AG04450 (cell line): Measurements from ENCODE around the gene TAS2R40. TPM values are rescaled to one million over a fixed set of nuclear protein-coding genes. Genes with fewer than 3 reads are reported as not detected.

Experiments used
- CTCF ChIA-PET: fragments of 300-600, 350-600 bp; formaldehyde crosslinking; extraction: SDS; loops from one replicate; lab custom pipeline; 2022; ENCODE audit warnings: antibody characterized with exemption, inconsistent platforms; lab: Charles Lee
- POLR2A ChIA-PET: fragments of 350-600 bp; formaldehyde crosslinking; extraction: SDS; loops from one replicate; lab custom pipeline; 2021; ENCODE audit warnings: antibody characterized with exemption, inconsistent platforms; lab: Yijun Ruan, JAX
- DNase-seq: peaks from one replicate; pipeline ENCODE4 v3.0.0-alpha.2; 2011; ENCODE audit warnings: low read depth, low spot score
- H3K27ac ChIP-seq: one replicate; pipeline ENCODE4 v1.5.1; 2012; ENCODE audit warnings: low read depth, low read length, control low read depth
- H3K27me3 ChIP-seq: one replicate; pipeline ENCODE4 v1.6.0; 2012; ENCODE audit warnings: low read length; ENCODE audit not compliant: control insufficient read depth, insufficient read depth
- H3K4me3 ChIP-seq: 2 replicates; pipeline ENCODE4 v1.5.1; 2011; ENCODE audit warnings: mild to moderate bottlenecking, low read depth, low read length, control low read depth
- H3K9me3 ChIP-seq: 2 replicates; pipeline ENCODE4 v1.5.1; 2012; ENCODE audit warnings: low read length; ENCODE audit not compliant: control insufficient read depth, insufficient read depth
- CTCF ChIP-seq: IDR thresholded peaks from 2 replicates; pipeline ENCODE4 v1.5.1; 2011; ENCODE audit warnings: low read depth, low read length, control low read depth, inconsistent platforms
- polyA plus RNA-seq: library from polyadenylated mRNA; depleted of rRNA; stranded (reverse); fragments of >200 nt; gene quantifications from 2 replicates; pipeline ENCODE4 v1.2.3, GENCODE V29; 2011

Gene TAS2R40
- polyA plus RNA-seq, 1 experiment = not detected

GRCh38 chr7:143250822-143251221, 29.0 kb downstream of the TAS2R40 start:
- TF ChIP-seq CTCF = no peak
- ChIA-PET POLR2A (no interaction called here), CTCF (interaction anchor here (5.4 kb wide), 1 partner anchor 11 kb away, joined by 53 read pairs; no protein-coding TSS in a partner anchor)
- DNase-seq = no peak
- H3K27ac ChIP-seq = no peak overlapping the region
- no peak overlapping the region for H3K4me3 ChIP-seq
- H3K9me3 ChIP-seq = no peaks in the 10 kb centered on the region
- H3K27me3 ChIP-seq = peaks cover 7% of the 10 kb centered on the region

- Histone ChIP-seq H3K27me3 (peaks cover 7% of the 10 kb centered on the region), H3K4me3 (no peak overlapping the region), H3K9me3 (no peaks in the 10 kb centered on the region), H3K27ac (no peak overlapping the region)
- no peak for DNase-seq
- ChIA-PET CTCF (interaction anchor here (5.4 kb wide), 1 partner anchor 12 kb away, joined by 53 read pairs; no protein-coding TSS in a partner anchor), POLR2A (no interaction called here)
- no peak for TF ChIP-seq CTCF
These were observed 30.2 kb downstream of the TAS2R40 start for GRCh38 chr7:143252006-143252405.

- TF ChIP-seq CTCF = no peak
- no peak overlapping the region for H3K27ac ChIP-seq
- no peak for DNase-seq
- ChIA-PET POLR2A (no interaction called here), CTCF (interaction anchor here (1.4 to 5.0 kb wide), 2 partner anchors 15 to 161 kb away, joined by 3 to 45 read pairs; no protein-coding TSS in a partner anchor)
- no peaks in the 10 kb centered on the region for H3K27me3 ChIP-seq
- no peak overlapping the region for H3K4me3 ChIP-seq
- no peaks in the 10 kb centered on the region for H3K9me3 ChIP-seq
These were observed 33.7 kb downstream of the TAS2R40 start for GRCh38 chr7:143255564-143255963.

- no peak for DNase-seq
- no peak overlapping the region for H3K4me3 ChIP-seq
- ChIA-PET CTCF (interaction anchor here (1.4 to 5.0 kb wide), 2 partner anchors 16 to 161 kb away, joined by 3 to 45 read pairs; no protein-coding TSS in a partner anchor), POLR2A (no interaction called here)
- TF ChIP-seq CTCF = no peak
- H3K9me3 ChIP-seq = no peaks in the 10 kb centered on the region
- H3K27me3 ChIP-seq = no peaks in the 10 kb centered on the region
- H3K27ac ChIP-seq = no peak overlapping the region
These were observed 34.5 kb downstream of the TAS2R40 start for GRCh38 chr7:143256325-143256724.

- DNase-seq = no peak
- CTCF ChIA-PET = interaction anchor here (5.0 kb wide), 1 partner anchor 16 kb away, joined by 45 read pairs; no protein-coding TSS in a partner anchor
- H3K27me3 ChIP-seq = no peaks in the 10 kb centered on the region
- no peaks in the 10 kb centered on the region for H3K9me3 ChIP-seq
- no peak overlapping the region for H3K4me3 ChIP-seq
- no peak overlapping the region for H3K27ac ChIP-seq
- POLR2A ChIA-PET = no interaction called here
- no peak for TF ChIP-seq CTCF
These were observed 35.1 kb downstream of the TAS2R40 start for GRCh38 chr7:143256932-143257331.
